Fibroblast of mammary gland (primary cell): ENCODE data around the gene PIM3.

Experiments
- DNase-seq: peaks from one replicate; pipeline ENCODE4 v3.0.0-alpha.2; 2010; ENCODE audit warnings: low read depth
- H3K4me3 ChIP-seq: 2 replicates; pipeline ENCODE4 v1.5.1; 2011; ENCODE audit warnings: low read depth, mild to moderate bottlenecking, low read length, moderate library complexity; ENCODE audit not compliant: control insufficient read depth
- TF ChIP-seq, protein P1 (sequence below): conservative IDR thresholded peaks from 2 replicates; pipeline ENCODE4 v1.5.1; 2011; ENCODE audit warnings: low read depth, low read length, inconsistent platforms; ENCODE audit not compliant: control insufficient read depth, insufficient read depth

Gene PIM3

DNA sequence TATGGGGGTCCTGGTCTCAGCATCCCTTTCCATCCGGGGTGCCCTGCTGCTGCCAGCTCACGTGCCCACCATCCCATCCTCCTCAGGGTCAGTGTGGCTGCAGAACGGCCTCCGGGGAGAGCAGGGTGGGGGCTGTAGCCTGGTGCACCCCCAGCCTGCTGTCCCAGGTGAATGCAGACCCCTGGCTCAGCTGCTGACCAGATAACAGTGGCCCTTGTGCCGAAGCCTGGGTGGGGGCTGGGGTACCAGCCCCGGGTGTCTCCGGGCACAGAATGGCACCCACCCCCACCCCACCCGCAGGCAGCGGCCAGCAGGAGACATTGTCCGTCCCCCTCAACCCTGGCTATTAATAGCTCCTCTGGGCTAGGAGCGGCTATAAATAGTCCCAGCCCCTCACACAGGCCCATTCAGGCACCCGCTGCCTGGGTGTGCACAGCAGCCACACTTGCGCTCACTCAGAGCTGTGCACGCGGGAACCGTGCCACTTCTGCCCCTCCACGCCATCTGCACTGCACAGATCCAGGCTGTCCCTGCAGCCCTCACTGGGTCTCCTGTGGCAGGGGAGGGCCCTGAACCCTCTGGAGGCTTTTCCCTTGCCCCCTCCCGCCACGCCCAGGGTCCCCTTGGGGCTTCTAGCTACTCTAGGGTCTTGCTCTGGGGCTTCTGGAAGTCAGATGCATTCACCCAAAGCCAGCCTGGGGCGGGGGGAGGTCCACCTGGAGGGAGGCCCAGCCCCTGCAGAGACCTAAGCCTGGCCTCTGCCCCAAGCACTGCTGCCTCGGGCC, 23.4 kb upstream of the PIM3 start:
- no peak overlapping the region for H3K4me3 ChIP-seq
- TF ChIP-seq, protein P1, sequence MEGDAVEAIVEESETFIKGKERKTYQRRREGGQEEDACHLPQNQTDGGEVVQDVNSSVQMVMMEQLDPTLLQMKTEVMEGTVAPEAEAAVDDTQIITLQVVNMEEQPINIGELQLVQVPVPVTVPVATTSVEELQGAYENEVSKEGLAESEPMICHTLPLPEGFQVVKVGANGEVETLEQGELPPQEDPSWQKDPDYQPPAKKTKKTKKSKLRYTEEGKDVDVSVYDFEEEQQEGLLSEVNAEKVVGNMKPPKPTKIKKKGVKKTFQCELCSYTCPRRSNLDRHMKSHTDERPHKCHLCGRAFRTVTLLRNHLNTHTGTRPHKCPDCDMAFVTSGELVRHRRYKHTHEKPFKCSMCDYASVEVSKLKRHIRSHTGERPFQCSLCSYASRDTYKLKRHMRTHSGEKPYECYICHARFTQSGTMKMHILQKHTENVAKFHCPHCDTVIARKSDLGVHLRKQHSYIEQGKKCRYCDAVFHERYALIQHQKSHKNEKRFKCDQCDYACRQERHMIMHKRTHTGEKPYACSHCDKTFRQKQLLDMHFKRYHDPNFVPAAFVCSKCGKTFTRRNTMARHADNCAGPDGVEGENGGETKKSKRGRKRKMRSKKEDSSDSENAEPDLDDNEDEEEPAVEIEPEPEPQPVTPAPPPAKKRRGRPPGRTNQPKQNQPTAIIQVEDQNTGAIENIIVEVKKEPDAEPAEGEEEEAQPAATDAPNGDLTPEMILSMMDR: no peak
- DNase-seq: no peak

DNA sequence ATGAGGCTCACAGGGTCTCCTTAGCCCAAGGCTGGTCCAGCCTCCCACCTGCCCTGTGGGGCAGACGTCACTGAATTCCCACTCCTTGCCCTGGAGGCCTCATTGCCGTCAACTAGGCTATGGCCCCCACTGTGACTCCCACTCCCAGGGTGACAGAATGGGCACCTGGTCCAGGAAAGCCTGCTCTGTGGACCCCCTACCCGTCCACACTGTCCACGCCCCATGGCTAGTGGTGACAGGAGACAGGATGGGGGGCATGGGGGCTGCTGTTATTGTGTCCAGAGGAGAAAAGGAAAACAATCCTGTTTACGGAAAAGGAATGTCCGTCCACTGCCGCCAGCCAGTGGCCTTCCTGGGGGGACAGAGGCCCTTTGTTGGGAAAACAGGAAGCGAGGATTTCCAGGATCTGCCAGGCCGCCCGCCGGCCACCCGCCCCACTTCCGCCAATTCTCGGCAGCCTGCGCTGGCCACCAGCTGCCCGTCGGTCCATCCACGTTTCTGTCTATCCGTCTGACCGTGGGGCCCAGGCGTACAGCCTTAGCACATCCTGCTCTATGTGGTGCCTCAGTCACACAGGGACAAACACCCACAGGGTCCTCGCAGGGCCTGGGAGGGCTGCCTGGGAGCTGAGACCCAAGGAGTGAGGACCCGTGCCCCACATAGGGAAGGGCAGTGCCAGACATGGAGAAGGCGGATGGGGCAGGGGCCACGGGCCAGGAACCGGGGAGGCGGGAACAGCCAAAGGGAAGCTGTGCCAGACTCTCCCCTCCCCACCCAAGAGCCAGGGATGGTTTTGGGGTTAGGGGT, 22.6 kb upstream of the PIM3 start:
- H3K4me3 ChIP-seq: no peak overlapping the region
- DNase-seq: no peak
- TF ChIP-seq, protein P1: no peak

GRCh38 chr22:49938565-49939136, 21.9 kb upstream of the PIM3 start:
- no peak for DNase-seq

GRCh38 chr22:49941507-49942316, 18.9 kb upstream of the PIM3 start:
- no peak for DNase-seq
- H3K4me3 ChIP-seq: no peak overlapping the region
- TF ChIP-seq, protein P1: no peak

More at GRCh38 chr22:49938565-49939136, 21.9 kb upstream of the PIM3 start:
- no peak overlapping the region for H3K4me3 ChIP-seq
- TF ChIP-seq, protein P1: no peak

DNA sequence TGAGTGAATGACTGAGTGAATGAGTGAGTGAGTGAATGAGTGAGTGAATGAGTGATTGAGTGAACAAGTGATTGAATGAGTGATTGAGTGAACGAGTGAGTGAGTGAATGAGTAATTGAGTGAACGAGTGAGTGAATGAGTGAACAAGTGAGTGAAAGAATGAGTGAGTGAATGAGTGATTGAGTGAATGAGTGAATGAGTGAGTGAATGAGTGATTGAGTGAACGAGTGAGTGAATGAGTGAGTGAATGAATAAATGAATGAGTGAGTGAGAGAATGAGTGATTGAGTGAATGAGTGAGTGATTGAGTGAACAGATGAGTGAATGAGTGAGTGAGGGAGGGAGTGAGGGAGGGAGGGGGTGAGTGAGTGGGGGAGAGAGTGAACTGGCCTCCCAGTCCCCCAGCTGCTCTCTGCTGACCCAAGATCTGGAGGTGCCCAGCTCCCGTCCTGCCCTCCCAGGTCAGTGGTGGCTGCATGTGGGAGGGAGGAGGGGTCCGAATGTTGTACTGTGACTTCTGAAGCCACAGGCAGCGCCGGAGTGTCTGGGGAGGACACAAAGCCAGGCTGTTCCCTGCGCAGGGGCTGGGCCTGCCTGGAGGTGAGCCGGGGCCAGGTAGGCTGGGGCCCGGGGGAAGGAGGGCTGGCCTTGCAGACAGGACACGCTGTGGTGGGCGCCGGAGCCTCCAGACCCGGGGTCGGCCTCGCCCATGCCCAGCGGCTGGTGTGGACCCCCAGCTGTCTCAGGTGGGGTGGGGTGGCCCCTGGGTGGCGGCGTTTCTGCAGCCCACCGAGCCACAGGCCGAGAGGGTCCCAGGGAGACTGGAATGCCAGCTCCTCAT, 17.8 kb upstream of the PIM3 start:
- H3K4me3 ChIP-seq: no peak overlapping the region

More for the DNA sequence above, 17.8 kb upstream of the PIM3 start:
- no peak for DNase-seq
- TF ChIP-seq, protein P1: no peak
